Hepatocyte (in vitro differentiated cells): Measurements from ENCODE around the gene FEM1A.

Experiments used
- EZH2 ChIP-seq: fragments of 200-600 bp; sonication (generic); IDR thresholded peaks from 2 replicates; pipeline ENCODE4 v1.6.1; 2016; ENCODE audit warnings: antibody characterized with exemption, mild to moderate bottlenecking, borderline replicate concordance
- EZH2phosphoT487 ChIP-seq: fragments of 200-600 bp; sonication (generic); IDR thresholded peaks from one replicate; pipeline ENCODE4 v1.6.1; 2018; ENCODE audit warnings: antibody characterized with exemption, mild to moderate bottlenecking, low read depth, moderate library complexity; ENCODE audit not compliant: unreplicated experiment, severe bottlenecking
- TF ChIP-seq, protein P1 (sequence below): fragments of 200-600 bp; sonication (generic); IDR thresholded peaks from 2 replicates; pipeline ENCODE4 v1.5.1; 2016; ENCODE audit warnings: antibody characterized with exemption, mild to moderate bottlenecking; ENCODE audit not compliant: poor library complexity

DNA sequence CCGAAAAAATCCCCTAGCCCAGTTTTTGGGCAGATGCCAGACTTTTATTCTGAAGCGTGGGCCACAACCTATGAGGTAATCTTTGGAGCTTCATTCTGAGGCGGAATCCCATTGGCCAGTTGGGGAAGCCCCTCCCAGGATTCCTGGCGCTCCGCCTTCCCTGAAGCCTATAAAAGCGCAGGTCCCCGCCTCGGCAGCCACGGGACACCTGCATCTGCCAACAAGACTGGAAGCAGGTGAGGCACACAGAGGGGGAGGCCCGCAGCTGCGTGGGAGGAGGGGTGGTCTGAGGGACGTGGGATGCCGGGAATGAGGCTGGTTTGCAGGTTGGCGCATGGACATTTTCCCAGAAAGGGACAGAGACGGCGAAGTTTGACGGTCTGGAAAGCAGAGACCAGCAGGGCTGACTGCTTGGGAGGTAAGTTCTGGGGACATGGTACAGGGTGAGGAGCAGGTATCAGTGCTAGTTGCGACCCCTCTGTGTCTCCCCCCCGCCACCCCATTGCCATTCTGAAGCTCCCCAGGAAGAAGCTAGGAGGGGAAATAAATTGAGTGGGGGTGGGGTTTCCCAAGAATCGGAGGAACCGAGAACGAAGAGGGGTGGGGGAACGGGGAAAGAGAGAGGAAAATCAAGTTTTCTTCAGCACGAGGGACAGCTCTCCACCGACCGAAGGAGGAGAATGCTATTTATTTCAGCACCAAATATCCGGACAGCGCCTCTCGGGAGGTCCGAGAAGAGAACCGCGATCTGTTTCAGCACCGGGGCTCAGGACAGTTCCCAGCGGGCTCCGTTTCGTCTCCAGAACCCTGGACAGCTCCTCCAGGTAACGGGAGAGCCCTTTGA is 22.4 kb upstream of the FEM1A start:
- TF ChIP-seq EZH2: no peak
- TF ChIP-seq, protein P1, sequence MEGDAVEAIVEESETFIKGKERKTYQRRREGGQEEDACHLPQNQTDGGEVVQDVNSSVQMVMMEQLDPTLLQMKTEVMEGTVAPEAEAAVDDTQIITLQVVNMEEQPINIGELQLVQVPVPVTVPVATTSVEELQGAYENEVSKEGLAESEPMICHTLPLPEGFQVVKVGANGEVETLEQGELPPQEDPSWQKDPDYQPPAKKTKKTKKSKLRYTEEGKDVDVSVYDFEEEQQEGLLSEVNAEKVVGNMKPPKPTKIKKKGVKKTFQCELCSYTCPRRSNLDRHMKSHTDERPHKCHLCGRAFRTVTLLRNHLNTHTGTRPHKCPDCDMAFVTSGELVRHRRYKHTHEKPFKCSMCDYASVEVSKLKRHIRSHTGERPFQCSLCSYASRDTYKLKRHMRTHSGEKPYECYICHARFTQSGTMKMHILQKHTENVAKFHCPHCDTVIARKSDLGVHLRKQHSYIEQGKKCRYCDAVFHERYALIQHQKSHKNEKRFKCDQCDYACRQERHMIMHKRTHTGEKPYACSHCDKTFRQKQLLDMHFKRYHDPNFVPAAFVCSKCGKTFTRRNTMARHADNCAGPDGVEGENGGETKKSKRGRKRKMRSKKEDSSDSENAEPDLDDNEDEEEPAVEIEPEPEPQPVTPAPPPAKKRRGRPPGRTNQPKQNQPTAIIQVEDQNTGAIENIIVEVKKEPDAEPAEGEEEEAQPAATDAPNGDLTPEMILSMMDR: no peak
- TF ChIP-seq EZH2phosphoT487: no peak
